Measurements from ENCODE around the gene MTA3.

The MTA3 gene

DNA sequence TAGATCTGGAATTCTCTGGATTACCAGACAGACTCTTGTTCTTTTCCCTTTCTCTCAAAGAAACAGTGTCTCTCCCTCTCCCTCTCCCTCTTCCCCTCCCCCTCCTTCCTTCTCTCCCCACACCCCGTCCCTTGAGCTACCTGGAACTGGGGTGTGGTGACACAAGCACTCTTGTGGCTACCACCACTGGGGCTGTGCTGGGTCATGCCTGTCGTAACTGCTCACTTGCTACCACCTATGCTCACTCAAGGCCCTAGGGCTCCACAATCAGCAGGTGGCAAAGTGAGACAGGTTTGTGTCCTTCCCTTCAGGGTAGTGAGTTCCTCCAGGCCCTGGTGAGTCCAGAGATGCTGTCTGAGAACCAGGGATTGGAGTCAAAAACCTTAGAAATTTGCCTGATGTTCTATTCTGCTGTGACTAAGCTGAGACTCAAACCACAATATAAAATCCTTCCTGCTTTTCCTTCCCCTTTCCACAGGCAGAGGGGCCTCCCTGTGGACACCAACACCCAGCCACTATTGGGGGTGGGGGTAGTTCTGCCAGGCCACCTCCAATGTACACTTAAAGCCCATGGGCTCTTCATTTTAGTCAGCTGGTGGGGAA, 124.7 kb downstream of the MTA3 start:
- Histone ChIP-seq H3K27me3 (ENCODE audit: insufficient read depth, low read length) (no peaks in the 10 kb centered on the region), H3K4me1 (ENCODE audit: insufficient read depth, low read length, severe bottlenecking) (no peaks in the 10 kb centered on the region), H2AFZ (ENCODE audit: low read length) (no peak overlapping the region), H3K9me2 (ENCODE audit: low read depth, low read length) (no peaks in the 10 kb centered on the region), H3F3A (ENCODE audit: insufficient read depth, low read length) (no peaks in the 10 kb centered on the region), H3K79me2 (ENCODE audit: insufficient read depth, low read length) (peaks cover 17% of the 10 kb centered on the region; the same call in 1 of the 2 replicates), H3K9me3 (ENCODE audit: low read length) (no peaks in the 10 kb centered on the region), H3K36me3 (ENCODE audit: insufficient read depth, low read length) (peaks cover 80% of the 10 kb centered on the region), H3K9ac (ENCODE audit: low read length) (no peak overlapping the region), H3K4me2 (ENCODE audit: low read length) (no peak overlapping the region), H4K20me1 (ENCODE audit: insufficient read depth, low read length) (no peaks in the 10 kb centered on the region), H3K27ac (ENCODE audit: low read depth, low read length, poor library complexity, severe bottlenecking) (no peak overlapping the region), H3K4me3 (ENCODE audit: low read depth, low read length, poor library complexity, severe bottlenecking) (no peak overlapping the region)
- TF ChIP-seq, protein P1, sequence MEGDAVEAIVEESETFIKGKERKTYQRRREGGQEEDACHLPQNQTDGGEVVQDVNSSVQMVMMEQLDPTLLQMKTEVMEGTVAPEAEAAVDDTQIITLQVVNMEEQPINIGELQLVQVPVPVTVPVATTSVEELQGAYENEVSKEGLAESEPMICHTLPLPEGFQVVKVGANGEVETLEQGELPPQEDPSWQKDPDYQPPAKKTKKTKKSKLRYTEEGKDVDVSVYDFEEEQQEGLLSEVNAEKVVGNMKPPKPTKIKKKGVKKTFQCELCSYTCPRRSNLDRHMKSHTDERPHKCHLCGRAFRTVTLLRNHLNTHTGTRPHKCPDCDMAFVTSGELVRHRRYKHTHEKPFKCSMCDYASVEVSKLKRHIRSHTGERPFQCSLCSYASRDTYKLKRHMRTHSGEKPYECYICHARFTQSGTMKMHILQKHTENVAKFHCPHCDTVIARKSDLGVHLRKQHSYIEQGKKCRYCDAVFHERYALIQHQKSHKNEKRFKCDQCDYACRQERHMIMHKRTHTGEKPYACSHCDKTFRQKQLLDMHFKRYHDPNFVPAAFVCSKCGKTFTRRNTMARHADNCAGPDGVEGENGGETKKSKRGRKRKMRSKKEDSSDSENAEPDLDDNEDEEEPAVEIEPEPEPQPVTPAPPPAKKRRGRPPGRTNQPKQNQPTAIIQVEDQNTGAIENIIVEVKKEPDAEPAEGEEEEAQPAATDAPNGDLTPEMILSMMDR (IDR thresholded peaks at IDR 0.05; ENCODE audit: low read length) = no peak
- TF ChIP-seq EZH2 (IDR thresholded peaks at IDR 0.05; ENCODE audit: borderline replicate concordance, low read length) = no peak

DNA sequence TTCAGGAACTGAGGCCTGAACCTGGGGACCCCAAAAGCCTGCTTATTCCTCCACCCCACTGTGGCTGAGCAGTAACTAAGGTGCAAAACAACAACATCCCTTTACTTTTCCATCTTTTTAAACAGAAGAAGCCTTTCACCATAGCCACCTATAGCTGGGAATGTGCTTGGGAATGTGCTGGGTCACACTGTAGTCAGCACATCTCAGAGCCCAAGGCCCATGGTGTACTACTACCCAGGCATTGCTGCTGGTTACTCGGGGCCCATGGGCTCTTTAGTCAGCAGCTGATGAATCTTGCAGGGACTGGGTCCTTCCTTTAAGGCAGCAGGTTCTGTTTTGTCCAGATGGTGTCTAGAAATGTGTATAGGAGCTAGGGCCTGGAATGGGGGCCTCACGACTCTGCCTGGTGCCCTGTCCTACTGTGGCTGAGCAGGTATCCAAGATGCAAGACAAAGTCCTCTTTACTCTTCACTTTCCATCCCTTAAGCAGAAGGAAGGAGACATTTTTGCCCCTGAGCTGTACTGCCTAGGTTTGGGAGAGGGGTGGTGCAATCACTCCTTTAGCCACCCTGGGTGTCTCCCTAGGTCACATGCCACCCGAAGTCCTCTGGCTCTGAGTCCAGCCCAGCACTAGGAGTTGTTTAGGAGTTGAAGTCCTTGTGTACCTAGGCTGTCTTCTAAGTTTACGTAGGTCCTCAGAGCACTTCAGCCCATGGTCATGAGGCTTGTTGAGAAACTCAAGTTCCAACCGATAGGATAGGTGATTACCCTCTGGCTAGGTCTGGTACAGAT, 125.5 kb downstream of the MTA3 start:
- H3F3A ChIP-seq (ENCODE audit: insufficient read depth, low read length) = no peaks in the 10 kb centered on the region
- peaks cover 81% of the 10 kb centered on the region for H3K36me3 ChIP-seq (ENCODE audit: insufficient read depth, low read length)
- H3K4me2 ChIP-seq (ENCODE audit: low read length) = no peak overlapping the region
- H3K4me1 ChIP-seq (ENCODE audit: insufficient read depth, low read length, severe bottlenecking) = no peaks in the 10 kb centered on the region
- no peak overlapping the region for H3K27ac ChIP-seq (ENCODE audit: low read depth, low read length, poor library complexity, severe bottlenecking)
- no peaks in the 10 kb centered on the region for H3K9me3 ChIP-seq (ENCODE audit: low read length)
- H2AFZ ChIP-seq (ENCODE audit: low read length) = no peak overlapping the region
- H3K9ac ChIP-seq (ENCODE audit: low read length) = no peak overlapping the region
- TF ChIP-seq, protein P1 (IDR thresholded peaks at IDR 0.05; ENCODE audit: low read length) = no peak
- no peak for TF ChIP-seq EZH2 (IDR thresholded peaks at IDR 0.05; ENCODE audit: borderline replicate concordance, low read length)
- H3K9me2 ChIP-seq (ENCODE audit: low read depth, low read length) = no peaks in the 10 kb centered on the region
- no peak overlapping the region for H3K4me3 ChIP-seq (ENCODE audit: low read depth, low read length, poor library complexity, severe bottlenecking)
- H3K27me3 ChIP-seq (ENCODE audit: insufficient read depth, low read length) = no peaks in the 10 kb centered on the region
- peaks cover 14% of the 10 kb centered on the region; the same call in 1 of the 2 replicates for H3K79me2 ChIP-seq (ENCODE audit: insufficient read depth, low read length)
- no peaks in the 10 kb centered on the region for H4K20me1 ChIP-seq (ENCODE audit: insufficient read depth, low read length)

DNA sequence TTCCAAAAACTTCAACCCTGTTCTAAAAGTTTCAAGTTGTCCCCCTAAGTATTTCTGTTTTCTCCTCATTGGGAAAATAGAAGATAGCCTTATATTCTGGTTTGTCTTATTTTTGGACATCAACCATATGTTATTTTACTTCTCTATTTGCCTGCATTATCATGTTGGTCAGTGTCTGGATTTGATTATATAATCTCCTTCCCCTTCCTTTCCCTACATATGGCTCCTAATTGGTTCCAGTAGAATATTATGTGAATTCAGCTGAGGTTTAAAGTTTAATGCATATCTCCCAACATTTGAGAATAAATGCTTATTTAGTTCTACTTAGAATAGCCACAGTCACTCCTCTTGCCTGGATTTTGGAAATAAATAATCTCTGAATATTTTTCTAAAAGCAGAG, 128.6 kb downstream of the MTA3 start:
- Histone ChIP-seq H3K9me2 (ENCODE audit: low read depth, low read length) (no peaks in the 10 kb centered on the region), H3K27ac (ENCODE audit: low read depth, low read length, poor library complexity, severe bottlenecking) (no peak overlapping the region), H3K4me2 (ENCODE audit: low read length) (no peak overlapping the region), H3K79me2 (ENCODE audit: insufficient read depth, low read length) (no peaks in the 10 kb centered on the region), H4K20me1 (ENCODE audit: insufficient read depth, low read length) (no peaks in the 10 kb centered on the region), H3K9ac (ENCODE audit: low read length) (no peak overlapping the region), H3K4me3 (ENCODE audit: low read depth, low read length, poor library complexity, severe bottlenecking) (no peak overlapping the region), H3K36me3 (ENCODE audit: insufficient read depth, low read length) (peaks cover 73% of the 10 kb centered on the region), H3K4me1 (ENCODE audit: insufficient read depth, low read length, severe bottlenecking) (no peaks in the 10 kb centered on the region), H2AFZ (ENCODE audit: low read length) (no peak overlapping the region), H3K9me3 (ENCODE audit: low read length) (no peaks in the 10 kb centered on the region), H3F3A (ENCODE audit: insufficient read depth, low read length) (no peaks in the 10 kb centered on the region), H3K27me3 (ENCODE audit: insufficient read depth, low read length) (no peaks in the 10 kb centered on the region)
- no peak for TF ChIP-seq EZH2 (IDR thresholded peaks at IDR 0.05; ENCODE audit: borderline replicate concordance, low read length)
- TF ChIP-seq, protein P1 (IDR thresholded peaks at IDR 0.05; ENCODE audit: low read length) = no peak

Data from OCI-LY1 (cell line).